Measurements from ENCODE around the gene ASAP3.

Gene ASAP3

DNA sequence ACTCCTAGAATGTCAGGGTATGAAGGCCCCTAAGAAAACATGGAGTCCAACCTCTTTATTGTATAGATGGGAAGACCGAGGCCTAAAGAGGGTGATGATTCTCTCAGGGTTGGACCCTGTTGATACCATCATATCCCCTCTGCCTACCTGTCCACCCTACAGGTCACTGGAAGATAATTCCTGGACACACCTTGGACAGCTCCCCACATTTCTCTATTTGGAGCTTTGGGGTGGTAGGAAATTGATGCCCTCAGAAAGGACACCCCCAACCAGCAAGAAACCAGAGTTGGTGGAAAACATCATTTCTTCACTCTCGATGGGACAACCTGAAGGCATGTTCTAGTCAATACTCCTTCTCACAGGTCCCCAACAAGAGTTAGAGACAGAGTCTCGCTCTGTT is 56.4 kb downstream of the ASAP3 start:
- Histone ChIP-seq H3K27ac (ENCODE audit: low read depth, low read length) (no peak overlapping the region), H3K27me3 (ENCODE audit: control insufficient read depth, low read length) (peaks cover 14% of the 10 kb centered on the region), H3K9me3 (ENCODE audit: control insufficient read depth, insufficient read depth, low read length) (no peaks in the 10 kb centered on the region), H3K9me2 (replicated peaks; ENCODE audit: control insufficient read depth, low read length) (no peaks in the 10 kb centered on the region), H4K20me1 (ENCODE audit: control insufficient read depth, insufficient read depth, low read depth, low read length) (no peaks in the 10 kb centered on the region), H3K4me1 (ENCODE audit: control insufficient read depth, low read length) (peaks cover 3% of the 10 kb centered on the region; the same call in 1 of the 2 replicates), H3K36me3 (ENCODE audit: control insufficient read depth, low read length) (peaks cover 4% of the 10 kb centered on the region; the same call in 1 of the 2 replicates), H3K4me3 (ENCODE audit: low read length) (no peak overlapping the region), H3K79me2 (ENCODE audit: control insufficient read depth, low read length) (no peaks in the 10 kb centered on the region), H3K4me2 (ENCODE audit: low read length) (no peak overlapping the region), H3F3A (ENCODE audit: control insufficient read depth, insufficient read depth) (no peaks in the 10 kb centered on the region)
- TF ChIP-seq CTCF (IDR thresholded peaks at IDR 0.05; ENCODE audit: low read depth, low read length, poor library complexity, severe bottlenecking) (no peak), EZH2phosphoT487 (IDR thresholded peaks at IDR 0.05; ENCODE audit: borderline replicate concordance, low read length) (no peak)

GRCh38 chr1:23426828-23427227 is 57.2 kb downstream of the ASAP3 start:
- no peak overlapping the region for H3K27ac ChIP-seq (ENCODE audit: low read depth, low read length)
- H3K4me3 ChIP-seq (ENCODE audit: low read length), result no peak overlapping the region
- no peaks in the 10 kb centered on the region for H3K9me3 ChIP-seq (ENCODE audit: control insufficient read depth, insufficient read depth, low read length)
- H3F3A ChIP-seq (ENCODE audit: control insufficient read depth, insufficient read depth), result no peaks in the 10 kb centered on the region
- TF ChIP-seq CTCF (IDR thresholded peaks at IDR 0.05; ENCODE audit: low read depth, low read length, poor library complexity, severe bottlenecking) (no peak), EZH2phosphoT487 (IDR thresholded peaks at IDR 0.05; ENCODE audit: borderline replicate concordance, low read length) (no peak)
- no peaks in the 10 kb centered on the region for H4K20me1 ChIP-seq (ENCODE audit: control insufficient read depth, insufficient read depth, low read depth, low read length)
- H3K36me3 ChIP-seq (ENCODE audit: control insufficient read depth, low read length), result peaks cover 4% of the 10 kb centered on the region; the same call in 1 of the 2 replicates
- H3K27me3 ChIP-seq (ENCODE audit: control insufficient read depth, low read length), result peaks cover 22% of the 10 kb centered on the region
- no peak overlapping the region for H3K4me2 ChIP-seq (ENCODE audit: low read length)
- no peaks in the 10 kb centered on the region for H3K9me2 ChIP-seq (replicated peaks; ENCODE audit: control insufficient read depth, low read length)
- H3K4me1 ChIP-seq (ENCODE audit: control insufficient read depth, low read length), result peaks cover 3% of the 10 kb centered on the region; the same call in 1 of the 2 replicates
- no peaks in the 10 kb centered on the region for H3K79me2 ChIP-seq (ENCODE audit: control insufficient read depth, low read length)

GRCh38 chr1:23425193-23425494 is 58.8 kb downstream of the ASAP3 start:
- Histone ChIP-seq H3K27ac (ENCODE audit: low read depth, low read length) (no peak overlapping the region), H4K20me1 (ENCODE audit: control insufficient read depth, insufficient read depth, low read depth, low read length) (no peaks in the 10 kb centered on the region), H3K27me3 (ENCODE audit: control insufficient read depth, low read length) (peaks cover 30% of the 10 kb centered on the region), H3F3A (ENCODE audit: control insufficient read depth, insufficient read depth) (no peaks in the 10 kb centered on the region), H3K4me1 (ENCODE audit: control insufficient read depth, low read length) (peaks cover 3% of the 10 kb centered on the region; the same call in 1 of the 2 replicates), H3K4me3 (ENCODE audit: low read length) (no peak overlapping the region), H3K79me2 (ENCODE audit: control insufficient read depth, low read length) (no peaks in the 10 kb centered on the region), H3K36me3 (ENCODE audit: control insufficient read depth, low read length) (no peaks in the 10 kb centered on the region), H3K9me3 (ENCODE audit: control insufficient read depth, insufficient read depth, low read length) (no peaks in the 10 kb centered on the region), H3K9me2 (replicated peaks; ENCODE audit: control insufficient read depth, low read length) (no peaks in the 10 kb centered on the region), H3K4me2 (ENCODE audit: low read length) (peak overlapping the region; percentile 26; the same call in 1 of the 2 replicates)
- TF ChIP-seq CTCF (IDR thresholded peaks at IDR 0.05; ENCODE audit: low read depth, low read length, poor library complexity, severe bottlenecking) (no peak), EZH2phosphoT487 (IDR thresholded peaks at IDR 0.05; ENCODE audit: borderline replicate concordance, low read length) (no peak)
